Trophoblast cell (in vitro differentiated cells and primary cell): ENCODE measurements around the gene TRPC4.

Experiments
- DNase-seq, 2 donors: peaks; one replicate each; pipeline ENCODE4 v3.0.0-alpha.2; 2016
- H2AFZ ChIP-seq: 2 replicates; pipeline ENCODE4 v1.6.1; 2013; ENCODE audit warnings: low read length, moderate library complexity, mild to moderate bottlenecking; ENCODE audit not compliant: insufficient read depth, poor library complexity
- H2AK5ac ChIP-seq: 2 replicates; pipeline ENCODE4 v1.6.1; 2013; ENCODE audit warnings: mild to moderate bottlenecking, low read length
- H2BK120ac ChIP-seq: 2 replicates; pipeline ENCODE4 v1.6.1; 2013; ENCODE audit warnings: low read length, mild to moderate bottlenecking, moderate library complexity; ENCODE audit not compliant: insufficient read depth, poor library complexity
- H2BK12ac ChIP-seq: 2 replicates; pipeline ENCODE4 v1.6.1; 2013; ENCODE audit warnings: mild to moderate bottlenecking, low read length, moderate library complexity
- H2BK5ac ChIP-seq: 2 replicates; pipeline ENCODE4 v1.6.1; 2013; ENCODE audit warnings: low read length, low read depth, moderate library complexity, mild to moderate bottlenecking; ENCODE audit not compliant: poor library complexity
- H3K14ac ChIP-seq: 2 replicates; pipeline ENCODE4 v1.6.1; 2013; ENCODE audit warnings: mild to moderate bottlenecking, low read length
- H3K18ac ChIP-seq: 2 replicates; pipeline ENCODE4 v1.6.1; 2013; ENCODE audit warnings: mild to moderate bottlenecking, low read length
- H3K23ac ChIP-seq: 2 replicates; pipeline ENCODE4 v1.6.1; 2013; ENCODE audit warnings: low read length
- H3K27ac ChIP-seq: 2 replicates; pipeline ENCODE4 v1.5.1; 2013; ENCODE audit warnings: low read depth, mild to moderate bottlenecking, inconsistent platforms, low read length, moderate library complexity
- H3K27me3 ChIP-seq: 2 replicates; pipeline ENCODE4 v1.6.1; 2013; ENCODE audit warnings: inconsistent platforms, mild to moderate bottlenecking, low read length, moderate library complexity; ENCODE audit not compliant: insufficient read depth
- H3K36me3 ChIP-seq, 2 experiments: 1 replicate in 1 of 2; 2 replicates in 1 of 2; pipeline ENCODE4 v1.6.1; 2013; ENCODE audit warnings: low read length in 2 of 2, mild to moderate bottlenecking in 2 of 2, moderate library complexity in 1 of 2; ENCODE audit not compliant: insufficient read depth in 2 of 2, control insufficient read depth in 1 of 2
- H3K4ac ChIP-seq: 2 replicates; pipeline ENCODE4 v1.6.1; 2013; ENCODE audit warnings: low read depth, mild to moderate bottlenecking, low read length, moderate library complexity
- H3K4me1 ChIP-seq, 2 experiments: 1 replicate in 1 of 2; 2 replicates in 1 of 2; pipeline ENCODE4 v1.6.1; 2013; ENCODE audit warnings: low read length in 2 of 2, mild to moderate bottlenecking in 2 of 2, moderate library complexity in 1 of 2; ENCODE audit not compliant: insufficient read depth in 2 of 2, control insufficient read depth in 1 of 2
- H3K4me2 ChIP-seq: 2 replicates; pipeline ENCODE4 v1.6.1; 2013; ENCODE audit warnings: inconsistent platforms, mild to moderate bottlenecking, low read length, moderate library complexity
- H3K4me3 ChIP-seq: 2 replicates; pipeline ENCODE4 v1.5.1; 2013; ENCODE audit warnings: mild to moderate bottlenecking, low read depth, low read length, inconsistent platforms
- H3K79me1 ChIP-seq: one replicate; pipeline ENCODE4 v1.6.1; 2013; ENCODE audit warnings: low read length
- H3K79me2 ChIP-seq: 2 replicates; pipeline ENCODE4 v1.6.1; 2013; ENCODE audit warnings: low read length, mild to moderate bottlenecking; ENCODE audit not compliant: control insufficient read depth, insufficient read depth, poor library complexity
- H3K9ac ChIP-seq: 2 replicates; pipeline ENCODE4 v1.6.1; 2013; ENCODE audit warnings: mild to moderate bottlenecking, low read length
- H3K9me3 ChIP-seq: 2 replicates; pipeline ENCODE4 v1.6.1; 2013; ENCODE audit warnings: low read depth, mild to moderate bottlenecking, control low read depth, inconsistent platforms, low read length; ENCODE audit not compliant: insufficient read depth
- H4K12ac ChIP-seq: 2 replicates; pipeline ENCODE4 v1.6.1; 2013; ENCODE audit warnings: low read depth, mild to moderate bottlenecking, low read length, moderate library complexity
- H4K8ac ChIP-seq: 2 replicates; pipeline ENCODE4 v1.6.1; 2013; ENCODE audit warnings: low read depth, mild to moderate bottlenecking, low read length, moderate library complexity
- H4K91ac ChIP-seq: one replicate; pipeline ENCODE4 v1.6.1; 2013; ENCODE audit warnings: low read depth, mild to moderate bottlenecking, low read length, moderate library complexity
- WGBS: extraction: QIAGEN DNeasy Blood & Tissue Kit; methylation state at CpG from one replicate; pipeline ENCODE4 v1.1.7; 2013; ENCODE audit warnings: missing lambda C conversion rate; ENCODE audit not compliant: insufficient read length, insufficient coverage; ENCODE audit errors: extremely low coverage; 5-methylcytosine and 5-hydroxymethylcytosine counted together

TRPC4 gene

DNA sequence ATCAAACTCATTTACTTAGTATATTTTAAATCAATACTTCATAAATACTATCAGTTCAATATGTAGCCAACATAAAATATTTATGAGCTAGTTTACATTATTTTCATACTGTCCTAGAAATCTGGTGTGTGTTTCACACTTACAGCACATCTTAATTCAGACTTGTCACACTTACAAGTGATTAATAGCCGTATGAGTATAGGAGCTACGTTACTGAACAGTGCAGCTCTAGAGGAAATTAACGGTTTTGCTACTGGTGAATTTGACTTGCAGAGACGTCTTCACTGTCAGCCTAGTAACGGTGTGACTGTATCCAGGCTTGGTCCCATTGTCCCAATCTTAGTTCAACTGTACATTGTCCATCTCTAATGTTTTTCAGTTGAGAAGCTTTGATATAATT lies 237.3 kb downstream of the TRPC4 start:
- H2BK120ac ChIP-seq, result no peak overlapping the region
- no peak overlapping the region for H3K4me2 ChIP-seq
- no peak overlapping the region for H2BK12ac ChIP-seq
- H3K9me3 ChIP-seq, result no peaks in the 10 kb centered on the region
- H3K9ac ChIP-seq, result no peak overlapping the region
- no peaks in the 10 kb centered on the region for H3K79me2 ChIP-seq
- H2AFZ ChIP-seq, result no peak overlapping the region
- no peak overlapping the region for H4K8ac ChIP-seq
- H3K4ac ChIP-seq, result no peak overlapping the region
- H3K27ac ChIP-seq, result no peak overlapping the region
- H3K4me1 ChIP-seq, result no peaks in the 10 kb centered on the region
- no peak overlapping the region for H3K23ac ChIP-seq
- DNase-seq, result no peak
- H3K4me3 ChIP-seq, result no peak overlapping the region
- no peak overlapping the region for H4K12ac ChIP-seq
- peaks cover 2% of the 10 kb centered on the region for H3K79me1 ChIP-seq
- H2BK5ac ChIP-seq, result no peak overlapping the region
- WGBS, result no CpG with 5 or more reads among the region's 5 CpGs
- H4K91ac ChIP-seq, result no peak overlapping the region
- no peak overlapping the region for H3K14ac ChIP-seq
- H3K18ac ChIP-seq, result no peak overlapping the region
- H3K27me3 ChIP-seq, result no peaks in the 10 kb centered on the region
- no peak overlapping the region for H2AK5ac ChIP-seq
- no peaks in the 10 kb centered on the region for H3K36me3 ChIP-seq

DNA sequence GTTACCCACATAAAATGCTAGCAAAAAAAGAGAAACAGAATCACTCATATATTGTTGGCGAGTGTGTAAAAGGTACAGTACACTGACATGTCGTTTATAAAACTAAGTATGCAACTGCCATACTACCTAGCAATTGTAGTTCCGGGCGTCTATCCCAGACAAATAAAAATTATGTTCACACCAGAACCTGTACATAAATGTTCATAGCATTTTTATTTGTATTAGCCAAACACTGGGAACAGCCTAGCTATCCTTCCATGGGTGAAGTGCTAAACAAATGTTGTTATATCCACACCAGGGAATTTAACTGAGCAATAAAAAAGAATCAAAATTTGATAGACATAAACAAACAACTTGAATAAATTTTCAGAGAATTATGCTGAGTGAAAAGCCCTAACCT lies 242.1 kb downstream of the TRPC4 start:
- Histone ChIP-seq H3K23ac (no peak overlapping the region), H3K4ac (no peak overlapping the region), H4K8ac (no peak overlapping the region), H3K14ac (no peak overlapping the region), H3K79me1 (no peaks in the 10 kb centered on the region), H2BK12ac (no peak overlapping the region), H3K9ac (no peak overlapping the region), H3K9me3 (no peaks in the 10 kb centered on the region), H2AK5ac (no peak overlapping the region), H3K4me1 (no peaks in the 10 kb centered on the region), H3K36me3 (no peaks in the 10 kb centered on the region), H3K27ac (no peak overlapping the region), H2AFZ (no peak overlapping the region), H3K79me2 (no peaks in the 10 kb centered on the region), H2BK120ac (no peak overlapping the region), H4K91ac (no peak overlapping the region), H3K18ac (no peak overlapping the region), H4K12ac (no peak overlapping the region), H3K4me2 (no peak overlapping the region), H3K4me3 (no peak overlapping the region), H3K27me3 (no peaks in the 10 kb centered on the region), H2BK5ac (no peak overlapping the region)
- no peak for DNase-seq
- WGBS, result no CpG with 5 or more reads among the region's 4 CpGs

DNA sequence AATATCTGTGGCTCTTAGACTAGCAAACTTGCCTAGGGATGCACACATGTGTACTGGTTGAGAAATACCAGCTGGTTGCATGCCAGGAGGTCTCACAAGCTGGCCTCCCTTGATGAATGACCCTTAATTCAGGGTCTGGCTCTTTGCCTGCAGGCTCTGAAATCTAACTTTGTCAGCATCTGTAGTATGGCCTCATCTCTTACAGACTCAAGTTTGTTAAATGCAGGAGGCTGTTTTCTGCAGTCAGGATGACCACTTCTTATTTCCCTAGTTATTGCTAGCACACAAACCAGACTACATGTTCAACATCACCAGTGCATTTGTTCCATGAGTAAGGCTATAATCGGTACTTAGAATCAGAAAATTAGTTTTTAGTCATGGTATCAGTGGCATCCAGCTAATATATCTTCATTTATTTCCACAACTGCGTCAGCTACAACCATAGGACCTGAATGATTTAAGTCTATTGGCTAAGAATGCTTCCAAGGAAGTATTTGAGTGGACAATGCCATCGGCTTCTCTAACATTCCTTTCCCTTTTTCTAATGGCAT lies 247.7 kb downstream of the TRPC4 start:
- Histone ChIP-seq H3K9ac (no peak overlapping the region), H2AK5ac (no peak overlapping the region), H3K4me2 (no peak overlapping the region), H4K12ac (no peak overlapping the region), H3K23ac (no peak overlapping the region), H2BK120ac (no peak overlapping the region), H3K27me3 (no peaks in the 10 kb centered on the region), H3K79me2 (no peaks in the 10 kb centered on the region), H4K91ac (no peak overlapping the region), H3K4me1 (peaks cover 0 to 5% of the 10 kb centered on the region in 2 experiments), H3K27ac (peak overlapping the region; percentile 14), H2BK12ac (no peak overlapping the region), H3K4ac (no peak overlapping the region), H4K8ac (no peak overlapping the region), H3K9me3 (no peaks in the 10 kb centered on the region), H3K36me3 (no peaks in the 10 kb centered on the region), H3K4me3 (no peak overlapping the region), H3K14ac (no peak overlapping the region), H3K18ac (no peak overlapping the region), H3K79me1 (no peaks in the 10 kb centered on the region), H2AFZ (no peak overlapping the region), H2BK5ac (no peak overlapping the region)
- no peak for DNase-seq
- WGBS, result no CpG with 5 or more reads among the region's 3 CpGs

DNA sequence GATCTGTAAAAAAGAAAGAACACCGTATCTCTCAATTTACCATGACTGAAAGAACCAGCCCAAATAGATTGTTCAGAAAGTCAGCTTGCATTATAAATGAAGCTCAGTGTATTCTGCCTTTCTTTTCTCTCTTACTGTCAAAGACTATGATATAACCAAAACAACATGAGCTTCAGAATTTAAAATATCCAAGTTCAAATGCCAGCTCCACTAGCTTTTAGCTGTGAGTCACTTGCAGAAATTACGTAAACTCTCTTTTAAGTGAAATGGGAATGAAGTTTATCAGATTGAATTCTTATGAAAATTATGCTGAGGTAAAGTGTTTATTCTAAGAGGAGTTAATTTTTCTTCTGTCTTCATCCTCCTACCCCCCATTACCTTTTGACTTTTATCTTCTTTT lies 251.0 kb downstream of the TRPC4 start:
- no CpG with 5 or more reads among the region's 2 CpGs for WGBS
- no peak overlapping the region for H4K91ac ChIP-seq

More for the DNA sequence above, 251.0 kb downstream of the TRPC4 start:
- no peak overlapping the region for H2BK120ac ChIP-seq
- no peak overlapping the region for H2AFZ ChIP-seq
- no peak overlapping the region for H2AK5ac ChIP-seq
- H3K4me3 ChIP-seq, result no peak overlapping the region
- H3K9ac ChIP-seq, result no peak overlapping the region
- H3K9me3 ChIP-seq, result no peaks in the 10 kb centered on the region
- no peak overlapping the region for H4K12ac ChIP-seq
- H2BK5ac ChIP-seq, result no peak overlapping the region
- H4K8ac ChIP-seq, result no peak overlapping the region
- no peak overlapping the region for H3K23ac ChIP-seq
- peaks cover 2 to 7% of the 10 kb centered on the region in 2 experiments for H3K4me1 ChIP-seq
- H3K4ac ChIP-seq, result no peak overlapping the region
- H3K4me2 ChIP-seq, result no peak overlapping the region
- no peak overlapping the region for H3K18ac ChIP-seq
- H3K36me3 ChIP-seq, result no peaks in the 10 kb centered on the region
- H3K14ac ChIP-seq, result no peak overlapping the region
- H3K27me3 ChIP-seq, result no peaks in the 10 kb centered on the region
- H3K79me2 ChIP-seq, result no peaks in the 10 kb centered on the region
- no peak overlapping the region for H2BK12ac ChIP-seq
- H3K79me1 ChIP-seq, result peaks cover 2% of the 10 kb centered on the region
- no peak overlapping the region for H3K27ac ChIP-seq
- peak; percentile 28 to 86 for DNase-seq
